ENCODE results near the gene SELENON. TPM values are rescaled to one million over a fixed set of nuclear protein-coding genes. Genes with fewer than 3 reads are reported as not detected.
A peak's percentile ranks its signal among the peaks of the same experiment; 100 is the strongest.

Gene SELENON
- total and polyA plus RNA-seq, 2 experiments from 2014 or later, result 26.7 to 37.7 TPM

- Histone ChIP-seq H2AFZ (no peak overlapping the region), H3K4me1 (ENCODE audit: insufficient read depth) (peaks cover 33% of the 10 kb centered on the region), H3K27ac (peak overlapping the region; percentile 55), H3K36me3 (replicated peaks; ENCODE audit: insufficient read depth, low read depth) (no peaks in the 10 kb centered on the region), H3K9me2 (replicated peaks; ENCODE audit: insufficient read depth) (no peaks in the 10 kb centered on the region), H3K9me3 (ENCODE audit: low read depth) (no peaks in the 10 kb centered on the region), H3K79me2 (no peaks in the 10 kb centered on the region), H4K20me1 (ENCODE audit: insufficient read depth, poor library complexity, severe bottlenecking) (no peaks in the 10 kb centered on the region), H3K27me3 (no peaks in the 10 kb centered on the region), H3K4me2 (no peak overlapping the region), H3K4me3 (no peak overlapping the region)
- 93% methylated on average over 10 of the region's 13 CpGs for WGBS (ENCODE audit: low lambda C conversion rate, missing lambda C conversion rate)
- no peak for TF ChIP-seq CTCF (IDR thresholded peaks at IDR 0.05; ENCODE audit: poor library complexity)
- TF ChIP-seq EZH2 (IDR thresholded peaks at IDR 0.05; ENCODE audit: borderline replicate concordance), result no peak
- TF ChIP-seq EZH2phosphoT487 (IDR thresholded peaks at IDR 0.05; ENCODE audit: low read depth, severe bottlenecking, unreplicated experiment), result no peak
- no peak for DNase-seq (ENCODE audit: low spot score)
These were observed 33.1 kb upstream of the SELENON start for GRCh38 chr1:25766721-25767436.

- Histone ChIP-seq H3K9me2 (replicated peaks; ENCODE audit: insufficient read depth) (no peaks in the 10 kb centered on the region), H3K27me3 (no peaks in the 10 kb centered on the region), H3K4me3 (no peak overlapping the region)
These were observed 32.6 kb upstream of the SELENON start for GRCh38 chr1:25767437-25767770.

DNA sequence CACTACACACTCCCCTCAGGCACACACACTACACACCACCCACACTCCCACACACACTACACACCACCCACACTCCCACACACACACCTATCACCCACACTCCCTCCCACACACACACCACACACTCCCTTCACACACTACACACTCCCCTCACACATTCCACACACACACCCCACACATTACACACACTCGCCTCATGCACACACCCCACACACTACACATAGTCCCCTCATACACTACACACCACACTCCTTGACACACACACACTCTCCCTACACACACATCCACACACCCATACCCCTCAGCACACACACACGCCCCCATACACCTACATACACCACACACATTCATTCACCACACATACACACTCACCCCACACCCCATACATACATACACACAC is 31.0 kb upstream of the SELENON start:
- no peaks in the 10 kb centered on the region for H3K79me2 ChIP-seq
- no peak overlapping the region for H3K27ac ChIP-seq
- H3K36me3 ChIP-seq (replicated peaks; ENCODE audit: insufficient read depth, low read depth), result no peaks in the 10 kb centered on the region
- H3K9me3 ChIP-seq (ENCODE audit: low read depth), result no peaks in the 10 kb centered on the region
- no peaks in the 10 kb centered on the region for H3K9me2 ChIP-seq (replicated peaks; ENCODE audit: insufficient read depth)
- WGBS (ENCODE audit: low lambda C conversion rate, missing lambda C conversion rate), result 97% methylated on average over 2 of the region's 2 CpGs
- no peak overlapping the region for H2AFZ ChIP-seq
- H3K4me1 ChIP-seq (ENCODE audit: insufficient read depth), result peaks cover 52% of the 10 kb centered on the region
- H3K4me3 ChIP-seq, result no peak overlapping the region
- no peak overlapping the region for H3K4me2 ChIP-seq
- TF ChIP-seq EZH2phosphoT487 (IDR thresholded peaks at IDR 0.05; ENCODE audit: low read depth, severe bottlenecking, unreplicated experiment), result no peak
- TF ChIP-seq EZH2 (IDR thresholded peaks at IDR 0.05; ENCODE audit: borderline replicate concordance), result no peak
- no peak for TF ChIP-seq CTCF (IDR thresholded peaks at IDR 0.05; ENCODE audit: poor library complexity)
- no peaks in the 10 kb centered on the region for H3K27me3 ChIP-seq
- DNase-seq (ENCODE audit: low spot score), result no peak
- H4K20me1 ChIP-seq (ENCODE audit: insufficient read depth, poor library complexity, severe bottlenecking), result no peaks in the 10 kb centered on the region

More at GRCh38 chr1:25767437-25767770, 32.6 kb upstream of the SELENON start:
- Histone ChIP-seq H3K79me2 (no peaks in the 10 kb centered on the region), H3K9me3 (ENCODE audit: low read depth) (no peaks in the 10 kb centered on the region), H4K20me1 (ENCODE audit: insufficient read depth, poor library complexity, severe bottlenecking) (no peaks in the 10 kb centered on the region), H3K36me3 (replicated peaks; ENCODE audit: insufficient read depth, low read depth) (no peaks in the 10 kb centered on the region), H3K4me2 (no peak overlapping the region), H3K27ac (no peak overlapping the region), H3K4me1 (ENCODE audit: insufficient read depth) (peaks cover 39% of the 10 kb centered on the region), H2AFZ (no peak overlapping the region)
- TF ChIP-seq CTCF (IDR thresholded peaks at IDR 0.05; ENCODE audit: poor library complexity), result no peak
- no peak for TF ChIP-seq EZH2phosphoT487 (IDR thresholded peaks at IDR 0.05; ENCODE audit: low read depth, severe bottlenecking, unreplicated experiment)
- no peak for TF ChIP-seq EZH2 (IDR thresholded peaks at IDR 0.05; ENCODE audit: borderline replicate concordance)
- DNase-seq (ENCODE audit: low spot score), result no peak

Data from hepatocyte (in vitro differentiated cells).